Left renal cortex interstitium (tissue), 4 donors: ENCODE results near the gene KRT81. TPM values are rescaled to one million over a fixed set of nuclear protein-coding genes. Genes with fewer than 3 reads are reported as not detected.
"Not testable (repeated sequence)": the region's sequence is repeated elsewhere in the genome, so short reads cannot be mapped to it uniquely, and the experiment has no call there.

Experiments used
- DNase-seq, 4 donors: peaks; one replicate each; pipeline ENCODE4 v3.0.0-alpha.2; 2013; ENCODE audit warnings: low read depth in 4 of 4, low spot score in 2 of 4, missing footprints in 1 of 4
- polyA plus RNA-seq, 4 donors: library from polyadenylated mRNA; unstranded; fragments of 120-200 nt; gene quantifications; one replicate each; pipeline ENCODE4 v1.2.1, GENCODE V29; 2013; ENCODE audit not compliant: insufficient read length in 4 of 4

The KRT81 gene
- polyA plus RNA-seq, 4 donors = not detected

- peak in 3 of 4 donors; percentile 56 to 61 (median 59) for DNase-seq
Observed at GRCh38 chr12:52278575-52279421, 12.5 kb downstream of the KRT81 start.

- no peak for DNase-seq
Observed at GRCh38 chr12:52277486-52278245, 13.7 kb downstream of the KRT81 start.

- DNase-seq = no peak
Observed at GRCh38 chr12:52275686-52276085, 15.6 kb downstream of the KRT81 start.

- no peak for DNase-seq
Observed at GRCh38 chr12:52274521-52275120, 16.7 kb downstream of the KRT81 start, which contains the start of gene KRT86. TSS of gene KRT86 (plus strand) at chr12:52274645. CDS start at chr12:52301917, 27,272 bp downstream.

GRCh38 chr12:52271158-52271557 lies 20.2 kb downstream of the KRT81 start:
- DNase-seq = no peak

- no peak for DNase-seq
Observed at GRCh38 chr12:52270541-52271070, 20.7 kb downstream of the KRT81 start.

- no peak for DNase-seq
Observed at GRCh38 chr12:52268212-52268611, 23.1 kb downstream of the KRT81 start.

GRCh38 chr12:52267699-52268098 lies 23.6 kb downstream of the KRT81 start:
- no peak for DNase-seq

- no peak for DNase-seq
Observed at GRCh38 chr12:52267266-52267665, 24.1 kb downstream of the KRT81 start.

- DNase-seq = no peak
Observed at GRCh38 chr12:52266514-52266913, 24.8 kb downstream of the KRT81 start.

- no peak for DNase-seq
Observed at GRCh38 chr12:52264435-52264825, 26.9 kb downstream of the KRT81 start.

- no peak for DNase-seq
Observed at GRCh38 chr12:52263761-52264434, 27.4 kb downstream of the KRT81 start.

- DNase-seq = no peak
Observed at GRCh38 chr12:52262286-52262685, 29.0 kb downstream of the KRT81 start.

- no peak for DNase-seq
Observed at GRCh38 chr12:52261208-52261484, 30.2 kb downstream of the KRT81 start.

- DNase-seq = peak in 1 of 4 donors; percentile 61
Observed at GRCh38 chr12:52260361-52261207, 30.8 kb downstream of the KRT81 start.

- no peak for DNase-seq
Observed at GRCh38 chr12:52259657-52260243, 31.6 kb downstream of the KRT81 start.

GRCh38 chr12:52258335-52258901 lies 32.9 kb downstream of the KRT81 start:
- no peak for DNase-seq

GRCh38 chr12:52257922-52258321 lies 33.4 kb downstream of the KRT81 start:
- DNase-seq = not testable (repeated sequence)

GRCh38 chr12:52257074-52257551 lies 34.2 kb downstream of the KRT81 start:
- DNase-seq = no peak
